Measurements from ENCODE around the gene SUPT3H.

DNA sequence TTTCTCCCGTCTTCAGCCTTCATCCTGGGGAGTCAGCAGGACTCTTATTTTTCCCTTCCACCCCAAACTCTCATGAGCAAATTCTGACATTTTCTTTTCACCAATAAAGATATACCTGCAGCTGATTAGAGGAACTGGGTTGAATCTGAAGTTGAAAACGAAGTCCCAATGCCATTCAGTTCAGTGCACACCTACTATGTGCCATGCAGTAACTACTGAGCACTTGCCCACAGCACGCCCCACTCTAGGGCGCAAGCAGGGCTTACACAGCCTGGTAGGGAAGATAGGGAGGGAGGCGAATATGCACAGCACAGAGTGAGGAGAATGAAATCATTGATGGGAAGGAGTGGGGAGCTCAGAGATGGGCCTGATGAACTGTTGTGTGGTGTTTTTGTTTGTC lies 588.7 kb downstream of the SUPT3H start:
- TF ChIP-seq CTCF (IDR thresholded peaks at IDR 0.05; ENCODE audit: low read depth, low read length): no peak
- no peak for TF ChIP-seq POLR2A (IDR thresholded peaks at IDR 0.05; ENCODE audit: extremely low read depth, insufficient read length)
